OCI-LY7 (cell line): ENCODE results near the gene HSPA4L. TPM values are rescaled to one million over a fixed set of nuclear protein-coding genes. Genes with fewer than 3 reads are reported as not detected.

Source experiments
- BruUV-seq: library from RNA; stranded (reverse); fragments of 400-500 nt; replicated peaks from 2 replicates; lab custom pipeline; 2021; lab: Mats Ljungman, UMichigan
- CTCF ChIA-PET: fragments of 300-600 bp; sonication (Branson Sonifier 250); formaldehyde crosslinking; loops from one replicate; lab custom pipeline; 2022; ENCODE audit warnings: antibody characterized with exemption; ENCODE audit not compliant: unreplicated experiment; lab: Charles Lee
- POLR2A ChIA-PET: fragments of 300-600 bp; sonication (Branson Sonifier 250); formaldehyde crosslinking; loops from one replicate; lab custom pipeline; 2022; ENCODE audit warnings: antibody characterized with exemption; lab: Charles Lee
- DNase-seq: peaks from one replicate; pipeline ENCODE4 v3.0.0-alpha.2; 2015; ENCODE audit warnings: low spot score
- H2AFZ ChIP-seq: fragments of 200-600 bp; sonication (generic), shearing (Covaris generic); 2 replicates; pipeline ENCODE4 v1.6.1; 2014; ENCODE audit warnings: mild to moderate bottlenecking, antibody characterized with exemption, low read length, moderate library complexity
- H3K27ac ChIP-seq: fragments of 200-600 bp; sonication (generic); 2 replicates; pipeline ENCODE4 v1.5.1; 2014; ENCODE audit warnings: mixed run types, low read depth, mild to moderate bottlenecking, moderate library complexity, low read length, inconsistent platforms; ENCODE audit not compliant: poor library complexity, severe bottlenecking
- H3K36me3 ChIP-seq: fragments of 200-600 bp; sonication (generic); 2 replicates; pipeline ENCODE4 v1.6.1; 2014; ENCODE audit warnings: mild to moderate bottlenecking, antibody characterized with exemption, low read length, moderate library complexity, mixed read lengths; ENCODE audit not compliant: insufficient read depth
- H3K4me1 ChIP-seq: fragments of 200-600 bp; sonication (generic); 2 replicates; pipeline ENCODE4 v1.5.1; 2014; ENCODE audit warnings: mild to moderate bottlenecking, low read length; ENCODE audit not compliant: insufficient read depth, poor library complexity, severe bottlenecking
- H3K4me2 ChIP-seq: fragments of 200-600 bp; sonication (generic); 2 replicates; pipeline ENCODE4 v1.6.1; 2014; ENCODE audit warnings: mild to moderate bottlenecking, low read length
- H3K4me3 ChIP-seq: fragments of 200-600 bp; sonication (generic); 2 replicates; pipeline ENCODE4 v1.5.1; 2014; ENCODE audit warnings: mild to moderate bottlenecking, low read depth, low read length; ENCODE audit not compliant: poor library complexity, severe bottlenecking
- H3K79me2 ChIP-seq: fragments of 200-600 bp; sonication (generic); 2 replicates; pipeline ENCODE4 v1.6.1; 2016; ENCODE audit warnings: low read depth, mild to moderate bottlenecking, low read length, moderate library complexity, mixed read lengths; ENCODE audit not compliant: insufficient read depth
- H3K9me2 ChIP-seq: fragments of 200-600 bp; sonication (generic); 2 replicates; pipeline ENCODE4 v1.6.1; 2016; ENCODE audit warnings: mild to moderate bottlenecking, low read length, mixed read lengths; ENCODE audit not compliant: insufficient read depth
- H3K9me3 ChIP-seq: fragments of 200-600 bp; sonication (generic); 2 replicates; pipeline ENCODE4 v1.6.1; 2014; ENCODE audit warnings: mild to moderate bottlenecking, mixed run types, low read length, mixed read lengths
- H4K20me1 ChIP-seq: fragments of 200-600 bp; sonication (generic); 2 replicates; pipeline ENCODE4 v1.6.1; 2014; ENCODE audit warnings: mild to moderate bottlenecking, antibody characterized with exemption, low read length, moderate library complexity, mixed read lengths; ENCODE audit not compliant: insufficient read depth
- CTCF ChIP-seq: fragments of 200-600 bp; sonication (generic); conservative IDR thresholded peaks from 2 replicates; pipeline ENCODE4 v1.5.1; 2014; ENCODE audit warnings: mild to moderate bottlenecking, antibody characterized with exemption, low read length, moderate library complexity, mixed read lengths
- EZH2phosphoT487 ChIP-seq: fragments of 200-600 bp; sonication (generic); IDR thresholded peaks from 2 replicates; pipeline ENCODE4 v1.6.1; 2018; ENCODE audit warnings: low read depth, borderline replicate concordance, mild to moderate bottlenecking, mixed run types, antibody characterized with exemption, low read length, moderate library complexity, mixed read lengths
- intact Hi-C: fragments of 100-400 bp; cut with micrococcal nuclease; formaldehyde crosslinking; loops from one replicate; pipeline ENCODE4 v1.10.0; 2022; ENCODE audit not compliant: unreplicated experiment
- total RNA-seq, 2 experiments: library from RNA; depleted of rRNA in 1 of 2; stranded (reverse); fragments of >200 nt in 1 of 2; shearing (Covaris generic) in 1 of 2; gene quantifications; 2 replicates each; pipeline ENCODE4 v1.2.3, GENCODE V29; 2014 to 2022

The HSPA4L gene
- total RNA-seq, 2 experiments from 2014 or later: not detected

- TF ChIP-seq EZH2phosphoT487 (no peak), CTCF (no peak)
- BruUV-seq: no TSS peak
Observed at GRCh38 chr4:127772769-127773671, 9.1 kb upstream of the HSPA4L start.

GRCh38 chr4:127775843-127776242 lies 6.3 kb upstream of the HSPA4L start:
- Histone ChIP-seq H3K4me3 (no peak overlapping the region), H2AFZ (no peak overlapping the region), H3K9me3 (no peaks in the 10 kb centered on the region), H3K9me2 (no peaks in the 10 kb centered on the region), H4K20me1 (no peaks in the 10 kb centered on the region), H3K27ac (no peak overlapping the region), H3K4me1 (no peaks in the 10 kb centered on the region), H3K36me3 (no peaks in the 10 kb centered on the region), H3K79me2 (no peaks in the 10 kb centered on the region), H3K4me2 (no peak overlapping the region)
- no peak for TF ChIP-seq CTCF
- TF ChIP-seq EZH2phosphoT487: no peak
- ChIA-PET POLR2A (interaction anchor here (0.5 to 1.6 kb wide), 4 partner anchors 13 to 1936 kb away, joined by 3 to 6 read pairs (median 4); no protein-coding TSS in a partner anchor), CTCF (no interaction called here)
- BruUV-seq: no TSS peak
- no peak for DNase-seq
- intact Hi-C loops: no loop called here

More at GRCh38 chr4:127772769-127773671, 9.1 kb upstream of the HSPA4L start:
- intact Hi-C loops: no loop called here
- Histone ChIP-seq H3K9me3 (no peaks in the 10 kb centered on the region), H3K4me2 (no peak overlapping the region), H3K4me1 (no peaks in the 10 kb centered on the region), H3K79me2 (no peaks in the 10 kb centered on the region), H2AFZ (no peak overlapping the region), H3K4me3 (no peak overlapping the region), H3K36me3 (no peaks in the 10 kb centered on the region), H3K27ac (no peak overlapping the region), H3K9me2 (no peaks in the 10 kb centered on the region), H4K20me1 (no peaks in the 10 kb centered on the region)
- DNase-seq: no peak
- POLR2A ChIA-PET: interaction anchor here (0.7 kb wide), 2 partner anchors 41 to 84 kb away, joined by 3 to 4 read pairs; no protein-coding TSS in a partner anchor
- CTCF ChIA-PET: no interaction called here

GRCh38 chr4:127776620-127777019 lies 5.5 kb upstream of the HSPA4L start:
- CTCF ChIA-PET: no interaction called here
- no peak overlapping the region for H2AFZ ChIP-seq
- H3K4me3 ChIP-seq: no peak overlapping the region
- DNase-seq: no peak
- no peak overlapping the region for H3K4me2 ChIP-seq
- H3K36me3 ChIP-seq: no peaks in the 10 kb centered on the region
- H3K79me2 ChIP-seq: no peaks in the 10 kb centered on the region
- POLR2A ChIA-PET: interaction anchor here (0.5 kb wide), 1 partner anchor 1937 kb away, joined by 3 read pairs; no protein-coding TSS in a partner anchor
- BruUV-seq: no TSS peak
- H3K9me2 ChIP-seq: no peaks in the 10 kb centered on the region
- no peaks in the 10 kb centered on the region for H4K20me1 ChIP-seq
- intact Hi-C loops: no loop called here
- H3K9me3 ChIP-seq: no peaks in the 10 kb centered on the region
- H3K27ac ChIP-seq: no peak overlapping the region
- no peaks in the 10 kb centered on the region for H3K4me1 ChIP-seq
- TF ChIP-seq EZH2phosphoT487 (no peak), CTCF (no peak)
